ENCODE data around the gene PHAF1.

DNA sequence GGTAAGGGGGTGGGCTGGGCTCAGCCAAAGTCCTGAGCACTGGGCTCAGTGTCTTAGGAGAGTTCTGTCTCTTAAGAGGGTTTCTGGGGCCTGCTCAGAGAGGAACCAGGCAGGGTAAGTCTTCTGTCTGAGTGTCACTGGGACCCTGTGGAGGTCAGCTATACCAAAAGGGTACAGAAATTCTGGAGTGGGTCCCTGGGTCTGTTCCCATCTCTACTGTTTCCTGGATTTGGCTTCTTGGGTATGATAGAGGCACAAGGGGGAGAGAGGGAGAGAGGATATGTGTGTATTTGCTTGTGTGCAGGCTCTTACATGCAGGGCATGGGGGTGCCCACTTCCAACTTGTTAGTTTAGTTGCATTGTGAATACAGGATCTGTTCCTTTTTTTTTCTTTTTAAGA lies 83.8 kb downstream of the PHAF1 start:
- TF ChIP-seq CTCF (IDR thresholded peaks at IDR 0.05 in 2 of 3, conservative IDR thresholded peaks at IDR 0.05 in 1 of 3; ENCODE audit: borderline replicate concordance in 1 of 3, insufficient read depth in 1 of 3, low read depth in 2 of 3, low read length in 2 of 3) (no peak), ZNF274 (IDR thresholded peaks at IDR 0.05; ENCODE audit: low read depth, low read length) (no peak), POLR2AphosphoS5 (IDR thresholded peaks at IDR 0.05; ENCODE audit: low read depth, low read length) (no peak), REST (IDR thresholded peaks at IDR 0.05; ENCODE audit: low read depth) (no peak), SP1 (IDR thresholded peaks at IDR 0.05; ENCODE audit: low read depth) (no peak), POLR2A (IDR thresholded peaks at IDR 0.05; ENCODE audit: borderline replicate concordance, extremely low read depth, insufficient read depth, insufficient read length) (no peak), JUND (IDR thresholded peaks at IDR 0.05) (no peak), EZH2 (IDR thresholded peaks at IDR 0.05) (no peak), TCF7L2 (IDR thresholded peaks at IDR 0.05; ENCODE audit: borderline replicate concordance, extremely low read depth, insufficient read depth, insufficient read length) (no peak), EZH2phosphoT487 (IDR thresholded peaks at IDR 0.05; ENCODE audit: borderline replicate concordance) (no peak), RAD21 (IDR thresholded peaks at IDR 0.05; ENCODE audit: low read depth) (no peak), YY1 (IDR thresholded peaks at IDR 0.05; ENCODE audit: extremely low read depth, insufficient replicate concordance, low read depth, low read length) (no peak), MAX (IDR thresholded peaks at IDR 0.05) (no peak)
- TF ChIP-seq, protein P1, sequence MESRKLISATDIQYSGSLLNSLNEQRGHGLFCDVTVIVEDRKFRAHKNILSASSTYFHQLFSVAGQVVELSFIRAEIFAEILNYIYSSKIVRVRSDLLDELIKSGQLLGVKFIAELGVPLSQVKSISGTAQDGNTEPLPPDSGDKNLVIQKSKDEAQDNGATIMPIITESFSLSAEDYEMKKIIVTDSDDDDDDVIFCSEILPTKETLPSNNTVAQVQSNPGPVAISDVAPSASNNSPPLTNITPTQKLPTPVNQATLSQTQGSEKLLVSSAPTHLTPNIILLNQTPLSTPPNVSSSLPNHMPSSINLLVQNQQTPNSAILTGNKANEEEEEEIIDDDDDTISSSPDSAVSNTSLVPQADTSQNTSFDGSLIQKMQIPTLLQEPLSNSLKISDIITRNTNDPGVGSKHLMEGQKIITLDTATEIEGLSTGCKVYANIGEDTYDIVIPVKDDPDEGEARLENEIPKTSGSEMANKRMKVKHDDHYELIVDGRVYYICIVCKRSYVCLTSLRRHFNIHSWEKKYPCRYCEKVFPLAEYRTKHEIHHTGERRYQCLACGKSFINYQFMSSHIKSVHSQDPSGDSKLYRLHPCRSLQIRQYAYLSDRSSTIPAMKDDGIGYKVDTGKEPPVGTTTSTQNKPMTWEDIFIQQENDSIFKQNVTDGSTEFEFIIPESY (IDR thresholded peaks at IDR 0.05; ENCODE audit: extremely low read depth, insufficient replicate concordance, low read length), result no peak
